Measurements from ENCODE around the gene RFLNA.

RFLNA gene

GRCh38 chr12:124332058-124332672, 37.3 kb downstream of the RFLNA start:
- TF ChIP-seq RAD21 (IDR thresholded peaks at IDR 0.05; ENCODE audit: low read depth) (peak; percentile 52), TAF1 (IDR thresholded peaks at IDR 0.05; ENCODE audit: low read depth) (no peak)

GRCh38 chr12:124332900-124333299, 38.0 kb downstream of the RFLNA start:
- TF ChIP-seq NFIC (IDR thresholded peaks at IDR 0.05) (no peak), TCF12 (IDR thresholded peaks at IDR 0.05; ENCODE audit: low read depth) (no peak), EP300 (IDR thresholded peaks at IDR 0.05; ENCODE audit: borderline replicate concordance) (no peak)

GRCh38 chr12:124333724-124334123, 38.8 kb downstream of the RFLNA start:
- TF ChIP-seq CREB1 (IDR thresholded peaks at IDR 0.05; ENCODE audit: low read depth) (no peak), TCF12 (IDR thresholded peaks at IDR 0.05; ENCODE audit: low read depth) (no peak), YY1 (IDR thresholded peaks at IDR 0.05; ENCODE audit: low read depth) (no peak), CEBPB (IDR thresholded peaks at IDR 0.05) (no peak), ZBTB7A (IDR thresholded peaks at IDR 0.05; ENCODE audit: low read depth) (no peak), FOXM1 (IDR thresholded peaks at IDR 0.05; ENCODE audit: borderline replicate concordance, low read depth) (no peak), TAF1 (IDR thresholded peaks at IDR 0.05; ENCODE audit: low read depth) (no peak)
- TF ChIP-seq, protein P1, sequence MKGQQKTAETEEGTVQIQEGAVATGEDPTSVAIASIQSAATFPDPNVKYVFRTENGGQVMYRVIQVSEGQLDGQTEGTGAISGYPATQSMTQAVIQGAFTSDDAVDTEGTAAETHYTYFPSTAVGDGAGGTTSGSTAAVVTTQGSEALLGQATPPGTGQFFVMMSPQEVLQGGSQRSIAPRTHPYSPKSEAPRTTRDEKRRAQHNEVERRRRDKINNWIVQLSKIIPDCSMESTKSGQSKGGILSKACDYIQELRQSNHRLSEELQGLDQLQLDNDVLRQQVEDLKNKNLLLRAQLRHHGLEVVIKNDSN (IDR thresholded peaks at IDR 0.05), result no peak
- TF ChIP-seq, protein P2, sequence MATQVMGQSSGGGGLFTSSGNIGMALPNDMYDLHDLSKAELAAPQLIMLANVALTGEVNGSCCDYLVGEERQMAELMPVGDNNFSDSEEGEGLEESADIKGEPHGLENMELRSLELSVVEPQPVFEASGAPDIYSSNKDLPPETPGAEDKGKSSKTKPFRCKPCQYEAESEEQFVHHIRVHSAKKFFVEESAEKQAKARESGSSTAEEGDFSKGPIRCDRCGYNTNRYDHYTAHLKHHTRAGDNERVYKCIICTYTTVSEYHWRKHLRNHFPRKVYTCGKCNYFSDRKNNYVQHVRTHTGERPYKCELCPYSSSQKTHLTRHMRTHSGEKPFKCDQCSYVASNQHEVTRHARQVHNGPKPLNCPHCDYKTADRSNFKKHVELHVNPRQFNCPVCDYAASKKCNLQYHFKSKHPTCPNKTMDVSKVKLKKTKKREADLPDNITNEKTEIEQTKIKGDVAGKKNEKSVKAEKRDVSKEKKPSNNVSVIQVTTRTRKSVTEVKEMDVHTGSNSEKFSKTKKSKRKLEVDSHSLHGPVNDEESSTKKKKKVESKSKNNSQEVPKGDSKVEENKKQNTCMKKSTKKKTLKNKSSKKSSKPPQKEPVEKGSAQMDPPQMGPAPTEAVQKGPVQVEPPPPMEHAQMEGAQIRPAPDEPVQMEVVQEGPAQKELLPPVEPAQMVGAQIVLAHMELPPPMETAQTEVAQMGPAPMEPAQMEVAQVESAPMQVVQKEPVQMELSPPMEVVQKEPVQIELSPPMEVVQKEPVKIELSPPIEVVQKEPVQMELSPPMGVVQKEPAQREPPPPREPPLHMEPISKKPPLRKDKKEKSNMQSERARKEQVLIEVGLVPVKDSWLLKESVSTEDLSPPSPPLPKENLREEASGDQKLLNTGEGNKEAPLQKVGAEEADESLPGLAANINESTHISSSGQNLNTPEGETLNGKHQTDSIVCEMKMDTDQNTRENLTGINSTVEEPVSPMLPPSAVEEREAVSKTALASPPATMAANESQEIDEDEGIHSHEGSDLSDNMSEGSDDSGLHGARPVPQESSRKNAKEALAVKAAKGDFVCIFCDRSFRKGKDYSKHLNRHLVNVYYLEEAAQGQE (IDR thresholded peaks at IDR 0.05; ENCODE audit: low read depth), result no peak

DNA sequence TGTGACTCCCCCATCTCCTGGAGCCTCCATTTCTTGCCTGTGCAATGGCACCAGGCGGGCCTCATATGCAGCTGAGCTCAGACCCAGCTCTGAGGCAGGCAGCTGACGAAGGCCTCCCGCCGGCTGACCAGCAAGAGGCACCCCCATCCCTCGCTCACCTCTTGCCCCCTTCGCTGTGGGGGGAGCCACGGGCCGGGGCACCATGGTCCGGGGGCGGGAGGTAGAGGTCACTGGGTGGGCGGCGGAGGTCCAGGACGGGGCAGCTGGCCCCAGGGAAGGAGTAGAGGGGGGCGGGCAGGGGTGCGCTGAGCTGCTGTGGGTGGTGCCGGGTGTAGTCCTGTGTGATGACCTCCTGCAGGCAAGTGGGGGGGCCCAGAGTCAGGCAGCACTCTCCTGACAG, 39.4 kb downstream of the RFLNA start:
- no peak for TF ChIP-seq RAD21 (IDR thresholded peaks at IDR 0.05; ENCODE audit: low read depth)

GRCh38 chr12:124334976-124335375, 40.1 kb downstream of the RFLNA start:
- TF ChIP-seq EGR1 (IDR thresholded peaks at IDR 0.05), result no peak
- TF ChIP-seq FOXM1 (IDR thresholded peaks at IDR 0.05; ENCODE audit: borderline replicate concordance, low read depth), result no peak
- TF ChIP-seq TAF1 (IDR thresholded peaks at IDR 0.05; ENCODE audit: low read depth), result no peak
- TF ChIP-seq, protein P1 (IDR thresholded peaks at IDR 0.05), result no peak
- TF ChIP-seq TCF12 (IDR thresholded peaks at IDR 0.05; ENCODE audit: low read depth), result no peak
- TF ChIP-seq CEBPB (IDR thresholded peaks at IDR 0.05), result no peak
- TF ChIP-seq RAD21 (IDR thresholded peaks at IDR 0.05; ENCODE audit: low read depth), result no peak
- no peak for TF ChIP-seq CREB1 (IDR thresholded peaks at IDR 0.05; ENCODE audit: low read depth)
- no peak for TF ChIP-seq ZBTB7A (IDR thresholded peaks at IDR 0.05; ENCODE audit: low read depth)
- no peak for TF ChIP-seq NFIC (IDR thresholded peaks at IDR 0.05)
- no peak for TF ChIP-seq TEAD4 (IDR thresholded peaks at IDR 0.05)
- no peak for TF ChIP-seq EP300 (IDR thresholded peaks at IDR 0.05; ENCODE audit: borderline replicate concordance)
- TF ChIP-seq, protein P3, sequence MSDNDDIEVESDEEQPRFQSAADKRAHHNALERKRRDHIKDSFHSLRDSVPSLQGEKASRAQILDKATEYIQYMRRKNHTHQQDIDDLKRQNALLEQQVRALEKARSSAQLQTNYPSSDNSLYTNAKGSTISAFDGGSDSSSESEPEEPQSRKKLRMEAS (IDR thresholded peaks at IDR 0.05), result no peak
- TF ChIP-seq, protein P2 (IDR thresholded peaks at IDR 0.05; ENCODE audit: low read depth), result no peak
- no peak for TF ChIP-seq YY1 (IDR thresholded peaks at IDR 0.05; ENCODE audit: low read depth)

DNA sequence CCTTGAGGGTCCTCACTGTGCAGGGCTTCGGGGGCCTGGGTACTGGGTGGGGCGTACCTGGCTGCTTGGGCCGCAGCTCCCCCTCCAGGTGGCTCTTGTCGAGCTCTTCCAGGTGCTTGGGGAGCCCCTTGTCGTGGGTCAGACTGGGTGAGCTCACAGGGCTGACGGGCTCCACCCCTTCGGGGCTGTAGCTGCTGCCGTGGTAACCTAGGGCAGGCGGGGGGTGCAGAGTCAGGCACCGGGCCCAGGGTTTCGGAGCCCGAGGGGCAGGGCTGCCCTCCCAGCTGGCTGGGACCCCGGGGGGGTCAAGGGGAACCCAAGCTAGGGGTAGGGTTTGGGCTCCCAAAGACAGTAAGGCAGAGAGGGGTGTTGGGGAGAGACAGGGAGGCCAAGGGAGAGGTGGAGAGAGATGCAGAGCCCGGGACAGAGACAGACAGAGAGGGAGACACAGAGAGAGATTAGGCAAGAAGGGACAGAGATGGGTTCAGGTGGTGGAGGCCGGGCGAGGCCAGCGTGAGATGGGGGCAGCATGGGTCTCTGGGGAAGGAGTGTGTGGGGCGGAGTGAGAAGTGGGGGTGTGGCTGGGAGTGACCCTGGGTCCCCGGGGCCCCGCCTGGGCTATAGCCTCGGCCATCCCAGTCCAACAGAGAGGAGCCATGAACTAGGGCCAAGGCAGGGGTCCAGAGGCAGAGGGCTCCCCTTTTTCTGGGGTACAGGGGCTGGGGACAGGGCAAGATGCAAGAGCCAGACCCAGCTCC, 40.7 kb downstream of the RFLNA start:
- TF ChIP-seq RAD21 (IDR thresholded peaks at IDR 0.05; ENCODE audit: low read depth) (no peak), TEAD4 (IDR thresholded peaks at IDR 0.05) (no peak), CREB1 (IDR thresholded peaks at IDR 0.05; ENCODE audit: low read depth) (no peak), FOXM1 (IDR thresholded peaks at IDR 0.05; ENCODE audit: borderline replicate concordance, low read depth) (no peak)
- TF ChIP-seq, protein P3 (IDR thresholded peaks at IDR 0.05), result no peak
- TF ChIP-seq, protein P2 (IDR thresholded peaks at IDR 0.05; ENCODE audit: low read depth), result no peak

All from Ishikawa (cell line).